Limb (tissue), 2 donors: ENCODE results near the gene IQGAP2.

Experiments
- DNase-seq, 2 donors: peaks; one replicate each; pipeline ENCODE4 v3.0.0-alpha.2; 2016; ENCODE audit errors: extremely low spot score in 2 of 2

Gene IQGAP2

GRCh38 chr5:76445830-76446229 is 42.7 kb downstream of the IQGAP2 start:
- DNase-seq: no peak

GRCh38 chr5:76446776-76447175 is 43.7 kb downstream of the IQGAP2 start:
- no peak for DNase-seq

- DNase-seq: no peak
Measured at GRCh38 chr5:76449606-76450005, 46.5 kb downstream of the IQGAP2 start.

- no peak for DNase-seq
Measured at GRCh38 chr5:76450054-76450453, 47.0 kb downstream of the IQGAP2 start.

- no peak for DNase-seq
Measured at GRCh38 chr5:76451031-76451701, 48.1 kb downstream of the IQGAP2 start.

- no peak for DNase-seq
Measured at GRCh38 chr5:76455531-76456133, 52.5 kb downstream of the IQGAP2 start.

- DNase-seq: no peak
Measured at GRCh38 chr5:76456258-76456657, 53.2 kb downstream of the IQGAP2 start.

- no peak for DNase-seq
Measured at GRCh38 chr5:76457674-76458485, 54.8 kb downstream of the IQGAP2 start.

GRCh38 chr5:76458486-76458830 is 55.4 kb downstream of the IQGAP2 start:
- DNase-seq: no peak

GRCh38 chr5:76460104-76460503 is 57.0 kb downstream of the IQGAP2 start:
- no peak for DNase-seq

GRCh38 chr5:76462097-76462667 is 59.1 kb downstream of the IQGAP2 start:
- no peak for DNase-seq

- DNase-seq: no peak
Measured at GRCh38 chr5:76467216-76467615, 64.1 kb downstream of the IQGAP2 start.

- DNase-seq: no peak
Measured at GRCh38 chr5:76468635-76469425, 65.7 kb downstream of the IQGAP2 start.

GRCh38 chr5:76469656-76470290 is 66.7 kb downstream of the IQGAP2 start:
- no peak for DNase-seq

GRCh38 chr5:76470976-76471375 is 67.9 kb downstream of the IQGAP2 start:
- no peak for DNase-seq

- DNase-seq: no peak
Measured at GRCh38 chr5:76471406-76471805, 68.3 kb downstream of the IQGAP2 start.

- DNase-seq: no peak
Measured at GRCh38 chr5:76471987-76472334, 68.9 kb downstream of the IQGAP2 start.

- no peak for DNase-seq
Measured at GRCh38 chr5:76472335-76473008, 69.4 kb downstream of the IQGAP2 start.

GRCh38 chr5:76473009-76473336 is 69.9 kb downstream of the IQGAP2 start:
- no peak for DNase-seq

- DNase-seq: no peak
Measured at GRCh38 chr5:76473661-76474060, 70.6 kb downstream of the IQGAP2 start.

GRCh38 chr5:76474377-76474776 is 71.3 kb downstream of the IQGAP2 start:
- no peak for DNase-seq
